Measurements from ENCODE around the gene ETF1. TPM values are rescaled to one million over a fixed set of nuclear protein-coding genes. Genes with fewer than 3 reads are reported as not detected.
A peak's percentile ranks its signal among the peaks of the same experiment; 100 is the strongest.

ETF1 gene
- total RNA-seq, 6 experiments from 2014 or later = 133 to 153 (median 148) TPM

- peaks cover 11% of the 10 kb centered on the region for H3K4me1 Mint-ChIP-seq (ENCODE audit: low read depth)
- no peaks in the 10 kb centered on the region for H3K9me3 Mint-ChIP-seq
- DNase-seq = no peak
- H3K27me3 Mint-ChIP-seq (ENCODE audit: insufficient read depth) = no peaks in the 10 kb centered on the region
- no peak overlapping the region for H3K4me3 Mint-ChIP-seq
- H3K36me3 Mint-ChIP-seq (ENCODE audit: low read depth) = peaks cover 25% of the 10 kb centered on the region
- TF ChIP-seq, protein P1, sequence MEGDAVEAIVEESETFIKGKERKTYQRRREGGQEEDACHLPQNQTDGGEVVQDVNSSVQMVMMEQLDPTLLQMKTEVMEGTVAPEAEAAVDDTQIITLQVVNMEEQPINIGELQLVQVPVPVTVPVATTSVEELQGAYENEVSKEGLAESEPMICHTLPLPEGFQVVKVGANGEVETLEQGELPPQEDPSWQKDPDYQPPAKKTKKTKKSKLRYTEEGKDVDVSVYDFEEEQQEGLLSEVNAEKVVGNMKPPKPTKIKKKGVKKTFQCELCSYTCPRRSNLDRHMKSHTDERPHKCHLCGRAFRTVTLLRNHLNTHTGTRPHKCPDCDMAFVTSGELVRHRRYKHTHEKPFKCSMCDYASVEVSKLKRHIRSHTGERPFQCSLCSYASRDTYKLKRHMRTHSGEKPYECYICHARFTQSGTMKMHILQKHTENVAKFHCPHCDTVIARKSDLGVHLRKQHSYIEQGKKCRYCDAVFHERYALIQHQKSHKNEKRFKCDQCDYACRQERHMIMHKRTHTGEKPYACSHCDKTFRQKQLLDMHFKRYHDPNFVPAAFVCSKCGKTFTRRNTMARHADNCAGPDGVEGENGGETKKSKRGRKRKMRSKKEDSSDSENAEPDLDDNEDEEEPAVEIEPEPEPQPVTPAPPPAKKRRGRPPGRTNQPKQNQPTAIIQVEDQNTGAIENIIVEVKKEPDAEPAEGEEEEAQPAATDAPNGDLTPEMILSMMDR (IDR thresholded peaks at IDR 0.05) = no peak
- 0 out of 2 replicates have a peak overlapping the region, but pooled peaks have one; percentile 13 for H3K27ac Mint-ChIP-seq
Observed at GRCh38 chr5:138552657-138553056, 9.6 kb upstream of the ETF1 start.

DNA sequence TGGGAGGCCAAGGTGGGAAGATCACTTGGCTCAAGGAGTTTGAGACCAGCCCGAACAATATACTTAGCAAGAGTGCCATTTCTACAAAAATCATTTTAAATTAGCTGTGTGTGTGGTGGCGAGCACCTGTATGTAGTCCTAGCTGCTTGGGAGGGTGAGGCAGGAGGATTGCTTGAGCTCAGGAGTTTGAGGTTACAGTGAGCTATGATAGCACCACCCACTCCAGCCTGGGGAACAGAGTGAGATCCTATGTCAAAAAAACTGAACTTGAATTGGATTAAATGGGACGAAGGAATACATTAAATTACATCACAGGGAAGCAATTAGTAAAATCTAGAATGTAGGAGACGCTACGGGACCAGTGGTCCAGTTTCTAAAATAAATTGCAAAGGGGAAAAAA lies 6.4 kb upstream of the ETF1 start:
- peaks cover 11% of the 10 kb centered on the region for H3K36me3 Mint-ChIP-seq (ENCODE audit: low read depth)
- H3K9me3 Mint-ChIP-seq = no peaks in the 10 kb centered on the region
- no peak for DNase-seq
- TF ChIP-seq, protein P1 (IDR thresholded peaks at IDR 0.05) = no peak
- H3K4me3 Mint-ChIP-seq = no peak overlapping the region
- no peak overlapping the region for H3K27ac Mint-ChIP-seq
- peaks cover 2% of the 10 kb centered on the region; the same call in 1 of the 2 replicates for H3K27me3 Mint-ChIP-seq (ENCODE audit: insufficient read depth)
- peaks cover 31% of the 10 kb centered on the region for H3K4me1 Mint-ChIP-seq (ENCODE audit: low read depth)

DNA sequence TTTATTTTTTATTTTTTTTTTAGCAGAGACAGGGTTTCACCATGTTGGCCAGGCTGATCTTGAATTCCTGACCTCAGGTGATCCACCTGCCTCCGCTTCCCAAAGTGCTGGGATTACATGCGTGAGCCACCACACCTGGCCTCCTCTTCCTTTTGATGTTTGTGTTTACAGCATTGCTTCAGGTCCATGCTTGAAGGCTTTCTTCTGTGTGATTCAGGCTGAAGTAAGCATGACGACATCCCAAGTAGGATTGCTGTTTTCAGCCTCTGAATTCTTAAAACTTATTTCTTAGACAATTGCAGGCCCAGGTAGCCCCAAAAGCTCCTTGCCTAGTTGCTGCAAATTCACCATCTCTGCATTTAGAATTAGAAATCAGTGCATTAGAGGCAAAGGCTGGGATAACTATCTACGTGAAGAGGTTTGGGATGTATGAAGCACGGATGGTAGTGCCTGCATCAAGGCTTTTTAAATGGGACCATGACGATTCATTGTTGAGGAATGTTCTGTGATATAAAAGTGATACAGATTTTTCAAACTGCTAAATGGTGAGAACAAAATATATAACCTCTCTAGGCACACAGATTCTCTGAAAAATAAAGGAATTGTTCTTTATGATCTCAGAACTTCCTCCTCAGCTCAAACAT lies 3.0 kb upstream of the ETF1 start:
- Mint-ChIP-seq H3K4me3 (peak overlapping the region; percentile 44), H3K27ac (peak overlapping the region; percentile 65), H3K9me3 (peaks cover 4% of the 10 kb centered on the region; the same call in 1 of the 2 replicates), H3K27me3 (ENCODE audit: insufficient read depth) (peaks cover 6% of the 10 kb centered on the region), H3K36me3 (ENCODE audit: low read depth) (peaks cover 33% of the 10 kb centered on the region), H3K4me1 (ENCODE audit: low read depth) (peaks cover 47% of the 10 kb centered on the region)
- no peak for DNase-seq
- TF ChIP-seq, protein P1 (IDR thresholded peaks at IDR 0.05) = no peak

- peak overlapping the region; percentile 100 for H3K4me3 Mint-ChIP-seq
- peaks cover 6% of the 10 kb centered on the region for H3K27me3 Mint-ChIP-seq (ENCODE audit: insufficient read depth)
- peaks cover 63% of the 10 kb centered on the region for H3K4me1 Mint-ChIP-seq (ENCODE audit: low read depth)
- peaks cover 4% of the 10 kb centered on the region; the same call in 1 of the 2 replicates for H3K9me3 Mint-ChIP-seq
- peaks cover 47% of the 10 kb centered on the region for H3K36me3 Mint-ChIP-seq (ENCODE audit: low read depth)
- no peak for DNase-seq
- TF ChIP-seq, protein P1 (IDR thresholded peaks at IDR 0.05) = no peak
- peak overlapping the region; percentile 100 for H3K27ac Mint-ChIP-seq
Observed at GRCh38 chr5:138544181-138545134, 1.4 kb upstream of the ETF1 start.

- peaks cover 69% of the 10 kb centered on the region for H3K4me1 Mint-ChIP-seq (ENCODE audit: low read depth)
- no peak for DNase-seq
- H3K36me3 Mint-ChIP-seq (ENCODE audit: low read depth) = peaks cover 55% of the 10 kb centered on the region
- peak overlapping the region; percentile 100 for H3K4me3 Mint-ChIP-seq
- peak overlapping the region; percentile 100 for H3K27ac Mint-ChIP-seq
- peaks cover 4% of the 10 kb centered on the region; the same call in 1 of the 2 replicates for H3K9me3 Mint-ChIP-seq
- peaks cover 6% of the 10 kb centered on the region for H3K27me3 Mint-ChIP-seq (ENCODE audit: insufficient read depth)
- TF ChIP-seq, protein P1 (IDR thresholded peaks at IDR 0.05) = no peak
Observed at GRCh38 chr5:138543730-138544104, 681 bp upstream of the ETF1 start.

Measured in HFFc6 (cell line).